ENCODE results near the gene SPN. TPM values are rescaled to one million over a fixed set of nuclear protein-coding genes. Genes with fewer than 3 reads are reported as not detected.

The SPN gene
- total and polyA plus RNA-seq, 9 of the 15 experiments (the other 6 are each of a cell fraction or from before 2014, with no cell fraction given): 24.3 to 225 (median 79.4) TPM

- peak; percentile 79 for TF ChIP-seq MYC (IDR thresholded peaks at IDR 0.05; ENCODE audit: low read depth, low read length)
- peak; percentile 45; the same call in 1 of the 2 replicates for TF ChIP-seq MYC (CRISPR knock-in tag; IDR thresholded peaks at IDR 0.05; ENCODE audit: borderline replicate concordance, low read depth)
- peak; percentile 39 for TF ChIP-seq EGR1 (conservative IDR thresholded peaks at IDR 0.05)
- TF ChIP-seq ZNF639 (CRISPR knock-in tag; conservative IDR thresholded peaks at IDR 0.05 in 1 of 2, IDR thresholded peaks at IDR 0.05 in 1 of 2): 0 out of 4 replicates have a peak, but pooled peaks of 1 of the 2 experiments have one; percentile 38
- 0 out of 2 replicates have a peak, but pooled peaks have one; percentile 40 for TF ChIP-seq POLR2H (tag; IDR thresholded peaks at IDR 0.05; ENCODE audit: low read depth)
- TF ChIP-seq TAF1 (IDR thresholded peaks at IDR 0.05; ENCODE audit: control insufficient read depth, extremely low read depth, insufficient read depth, low read length, severe bottlenecking): peak; percentile 54
- TF ChIP-seq NCOR1 (IDR thresholded peaks at IDR 0.05): 0 out of 2 replicates have a peak, but pooled peaks have one; percentile 17
- peak; percentile 90 for TF ChIP-seq ZFX (CRISPR knock-in tag; IDR thresholded peaks at IDR 0.05)
- peak; percentile 98 for TF ChIP-seq MGA (IDR thresholded peaks at IDR 0.05)
- peak; percentile 80; the same call in 1 of the 2 replicates for TF ChIP-seq SAFB (IDR thresholded peaks at IDR 0.05; ENCODE audit: borderline replicate concordance, low read depth, low read length)
- peak in 1 of 2 experiments; percentile 72; a peak in 2 of 4 replicates for TF ChIP-seq NRF1 (conservative IDR thresholded peaks at IDR 0.05 in 1 of 2, IDR thresholded peaks at IDR 0.05 in 1 of 2)
- TF ChIP-seq SUPT5H (IDR thresholded peaks at IDR 0.05): peak; percentile 56
- TF ChIP-seq PHF8 (IDR thresholded peaks at IDR 0.05; ENCODE audit: borderline replicate concordance, low read length): peak; percentile 72; the same call in 1 of the 2 replicates
- peak; percentile 57; the same call in 1 of the 2 replicates for TF ChIP-seq TCF7 (IDR thresholded peaks at IDR 0.05; ENCODE audit: borderline replicate concordance)
These were observed 49.6 kb upstream of the SPN start (continued) for GRCh38 chr16:29613307-29614057.
